Measurements from ENCODE around the gene PKNOX1.
"Not testable (repeated sequence)": the region's sequence is repeated elsewhere in the genome, so short reads cannot be mapped to it uniquely, and the experiment has no call there.

Gene PKNOX1

GRCh38 chr21:43064265-43064917 is 90.0 kb downstream of the PKNOX1 start:
- H3K9me3 ChIP-seq (ENCODE audit: control insufficient read depth, low read length); H3K4me1 ChIP-seq (ENCODE audit: control insufficient read depth, insufficient read depth, low read length, poor library complexity, severe bottlenecking); H3K36me3 ChIP-seq (ENCODE audit: control insufficient read depth, insufficient read depth, low read length); H3K27ac ChIP-seq (ENCODE audit: low read depth, low read length, severe bottlenecking); H3K4me3 ChIP-seq (ENCODE audit: extremely low read depth, insufficient read depth, low read length, poor library complexity, severe bottlenecking): not testable (repeated sequence)
- WGBS, 2 experiments (ENCODE audit: insufficient coverage in 2 of 2) = no CpG with 5 or more reads among the region's 22 CpGs

- not testable (repeated sequence) for H3K27ac ChIP-seq (ENCODE audit: low read depth, low read length, severe bottlenecking); H3K4me3 ChIP-seq (ENCODE audit: extremely low read depth, insufficient read depth, low read length, poor library complexity, severe bottlenecking); H3K9me3 ChIP-seq (ENCODE audit: control insufficient read depth, low read length); H3K36me3 ChIP-seq (ENCODE audit: control insufficient read depth, insufficient read depth, low read length); H3K4me1 ChIP-seq (ENCODE audit: control insufficient read depth, insufficient read depth, low read length, poor library complexity, severe bottlenecking)
- WGBS, 2 experiments (ENCODE audit: insufficient coverage in 2 of 2) = no CpG with 5 or more reads among the region's 30 CpGs
Measured at GRCh38 chr21:43065991-43066390, 91.6 kb downstream of the PKNOX1 start.

DNA sequence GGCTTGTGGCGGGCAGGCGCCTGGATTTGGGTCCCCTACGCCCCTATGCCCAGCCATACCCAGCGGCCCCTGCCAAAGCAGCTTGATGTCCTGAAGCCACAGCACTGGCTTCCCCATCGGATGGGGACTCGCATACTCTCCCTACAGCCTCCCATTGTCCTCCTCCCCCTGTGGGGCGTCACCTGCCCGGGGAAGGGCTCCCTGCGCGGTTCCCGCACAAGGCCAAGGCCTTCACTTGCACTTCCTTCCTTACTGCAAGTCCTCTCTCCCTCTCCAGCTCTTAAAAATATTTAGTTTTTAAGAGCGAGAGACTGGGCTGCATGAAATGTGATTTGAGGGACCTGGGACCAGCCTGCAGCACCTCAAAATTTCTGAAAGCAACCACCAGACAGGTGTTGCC is 92.3 kb downstream of the PKNOX1 start:
- no CpG with 5 or more reads among the region's 12 CpGs for WGBS, 2 experiments (ENCODE audit: insufficient coverage in 2 of 2)
- H3K4me3 ChIP-seq (ENCODE audit: extremely low read depth, insufficient read depth, low read length, poor library complexity, severe bottlenecking); H3K4me1 ChIP-seq (ENCODE audit: control insufficient read depth, insufficient read depth, low read length, poor library complexity, severe bottlenecking); H3K9me3 ChIP-seq (ENCODE audit: control insufficient read depth, low read length); H3K36me3 ChIP-seq (ENCODE audit: control insufficient read depth, insufficient read depth, low read length); H3K27ac ChIP-seq (ENCODE audit: low read depth, low read length, severe bottlenecking): not testable (repeated sequence)

- no CpG with 5 or more reads among the region's 12 CpGs for WGBS, 2 experiments (ENCODE audit: insufficient coverage in 2 of 2)
- not testable (repeated sequence) for H3K4me3 ChIP-seq (ENCODE audit: extremely low read depth, insufficient read depth, low read length, poor library complexity, severe bottlenecking); H3K9me3 ChIP-seq (ENCODE audit: control insufficient read depth, low read length); H3K4me1 ChIP-seq (ENCODE audit: control insufficient read depth, insufficient read depth, low read length, poor library complexity, severe bottlenecking); H3K36me3 ChIP-seq (ENCODE audit: control insufficient read depth, insufficient read depth, low read length); H3K27ac ChIP-seq (ENCODE audit: low read depth, low read length, severe bottlenecking)
Measured at GRCh38 chr21:43068065-43068464, 93.7 kb downstream of the PKNOX1 start.

DNA sequence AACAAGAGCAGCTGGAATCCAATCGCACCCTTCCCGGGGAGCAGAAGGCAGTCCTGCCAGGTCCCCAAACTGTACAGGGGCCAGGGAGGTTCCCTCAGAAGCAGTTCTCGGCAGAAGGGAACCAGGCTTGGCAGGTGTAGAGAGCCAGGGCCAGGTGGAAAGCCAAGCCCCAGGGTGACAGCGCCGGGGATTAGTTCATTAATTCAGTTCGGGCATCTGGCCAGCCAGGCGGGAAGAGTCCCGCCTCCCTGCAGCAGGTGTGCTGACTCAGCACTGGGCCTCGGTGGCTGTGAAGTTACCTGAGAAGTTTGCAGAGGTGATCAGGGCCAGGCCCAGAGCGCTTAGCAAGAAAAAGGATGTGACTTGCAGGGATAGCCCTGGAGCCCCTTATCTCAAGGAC is 95.3 kb downstream of the PKNOX1 start:
- not testable (repeated sequence) for H3K4me1 ChIP-seq (ENCODE audit: control insufficient read depth, insufficient read depth, low read length, poor library complexity, severe bottlenecking); H3K27ac ChIP-seq (ENCODE audit: low read depth, low read length, severe bottlenecking); H3K4me3 ChIP-seq (ENCODE audit: extremely low read depth, insufficient read depth, low read length, poor library complexity, severe bottlenecking); H3K9me3 ChIP-seq (ENCODE audit: control insufficient read depth, low read length); H3K36me3 ChIP-seq (ENCODE audit: control insufficient read depth, insufficient read depth, low read length)
- WGBS, 2 experiments (ENCODE audit: insufficient coverage in 2 of 2) = no CpG with 5 or more reads among the region's 10 CpGs

DNA sequence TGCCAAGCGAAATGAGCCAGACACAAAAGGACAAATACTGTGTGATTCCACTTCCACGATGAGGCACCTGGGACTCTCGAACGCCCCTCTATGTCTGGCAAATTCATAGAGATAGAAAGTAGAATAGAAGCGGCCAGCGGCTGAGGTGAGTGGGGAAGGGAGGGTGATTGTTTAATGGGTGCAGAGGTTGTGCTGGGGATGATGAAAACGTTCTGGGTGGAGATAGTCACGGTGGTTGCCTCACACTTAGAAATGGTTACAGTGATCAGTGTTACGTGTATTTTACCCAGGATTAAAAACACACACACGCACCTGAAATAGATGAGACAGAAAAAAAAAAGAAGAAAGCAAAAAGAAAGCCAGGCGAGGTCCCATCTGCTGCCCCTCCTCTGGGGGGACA is 98.4 kb downstream of the PKNOX1 start:
- no CpG with 5 or more reads among the region's 11 CpGs for WGBS, 2 experiments (ENCODE audit: insufficient coverage in 2 of 2)
- not testable (repeated sequence) for H3K36me3 ChIP-seq (ENCODE audit: control insufficient read depth, insufficient read depth, low read length); H3K4me3 ChIP-seq (ENCODE audit: extremely low read depth, insufficient read depth, low read length, poor library complexity, severe bottlenecking); H3K9me3 ChIP-seq (ENCODE audit: control insufficient read depth, low read length); H3K4me1 ChIP-seq (ENCODE audit: control insufficient read depth, insufficient read depth, low read length, poor library complexity, severe bottlenecking); H3K27ac ChIP-seq (ENCODE audit: low read depth, low read length, severe bottlenecking)

GRCh38 chr21:43074401-43075169 is 100.2 kb downstream of the PKNOX1 start:
- WGBS, 2 experiments (ENCODE audit: insufficient coverage in 2 of 2) = no CpG with 5 or more reads among the region's 74 CpGs
- H3K27ac ChIP-seq (ENCODE audit: low read depth, low read length, severe bottlenecking); H3K9me3 ChIP-seq (ENCODE audit: control insufficient read depth, low read length); H3K4me1 ChIP-seq (ENCODE audit: control insufficient read depth, insufficient read depth, low read length, poor library complexity, severe bottlenecking); H3K36me3 ChIP-seq (ENCODE audit: control insufficient read depth, insufficient read depth, low read length); H3K4me3 ChIP-seq (ENCODE audit: extremely low read depth, insufficient read depth, low read length, poor library complexity, severe bottlenecking): not testable (repeated sequence)

DNA sequence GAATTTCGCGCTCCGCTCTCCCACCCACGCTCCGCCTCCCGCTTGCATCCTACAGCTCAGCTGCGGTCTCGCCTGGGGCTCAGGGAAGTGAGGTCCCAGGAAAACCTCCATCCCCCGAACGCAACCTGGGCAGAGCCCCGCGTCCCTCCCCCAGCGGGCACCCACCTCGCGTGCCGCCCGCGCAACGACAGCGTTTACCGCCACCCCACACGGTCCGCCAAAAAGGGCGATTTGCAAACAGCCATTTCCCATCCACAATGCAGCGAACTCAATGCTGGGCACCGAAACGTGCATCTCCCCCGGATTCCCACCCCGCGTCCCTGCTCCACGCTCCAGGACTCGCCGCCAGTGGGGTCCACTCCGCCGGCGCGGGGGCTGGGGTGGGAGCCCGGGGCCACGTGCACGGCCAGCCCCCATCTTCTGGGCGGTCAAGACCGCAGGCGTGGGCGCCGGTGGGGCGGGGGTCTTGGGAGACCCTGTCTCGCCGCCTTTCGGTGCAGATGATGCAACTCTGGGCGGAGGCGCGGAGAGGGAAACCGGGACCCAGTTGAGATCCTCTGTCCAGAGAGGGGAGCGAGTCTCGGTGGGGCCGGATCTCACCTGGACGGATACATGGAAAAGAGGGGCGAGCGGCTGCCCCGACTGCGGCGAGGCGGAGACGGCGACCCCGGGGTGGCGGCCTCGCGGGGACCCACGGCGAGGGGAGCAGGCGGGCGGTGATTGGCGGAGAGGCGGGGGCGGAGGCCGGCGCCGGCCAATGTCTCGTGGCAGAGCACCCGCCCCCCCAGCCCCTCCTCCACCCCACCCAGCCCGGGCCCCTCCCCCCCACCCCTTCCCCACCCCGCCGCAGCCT is 101.0 kb downstream of the PKNOX1 start, which contains the start of gene CBS:
Gene CBS, minus strand, starts transcription at position 666 of the 853 bp plus-strand sequence. CDS start 3,642 bp downstream, outside the sequence.
- not testable (repeated sequence) for H3K4me1 ChIP-seq (ENCODE audit: control insufficient read depth, insufficient read depth, low read length, poor library complexity, severe bottlenecking); H3K9me3 ChIP-seq (ENCODE audit: control insufficient read depth, low read length); H3K4me3 ChIP-seq (ENCODE audit: extremely low read depth, insufficient read depth, low read length, poor library complexity, severe bottlenecking); H3K27ac ChIP-seq (ENCODE audit: low read depth, low read length, severe bottlenecking); H3K36me3 ChIP-seq (ENCODE audit: control insufficient read depth, insufficient read depth, low read length)
- no CpG with 5 or more reads among the region's 84 CpGs for WGBS, 2 experiments (ENCODE audit: insufficient coverage in 2 of 2)

- H3K4me3 ChIP-seq (ENCODE audit: extremely low read depth, insufficient read depth, low read length, poor library complexity, severe bottlenecking); H3K36me3 ChIP-seq (ENCODE audit: control insufficient read depth, insufficient read depth, low read length); H3K9me3 ChIP-seq (ENCODE audit: control insufficient read depth, low read length); H3K4me1 ChIP-seq (ENCODE audit: control insufficient read depth, insufficient read depth, low read length, poor library complexity, severe bottlenecking); H3K27ac ChIP-seq (ENCODE audit: low read depth, low read length, severe bottlenecking): not testable (repeated sequence)
- WGBS, 2 experiments (ENCODE audit: insufficient coverage in 2 of 2) = no CpG with 5 or more reads among the region's 77 CpGs
Measured at GRCh38 chr21:43076023-43076637, 101.8 kb downstream of the PKNOX1 start.

DNA sequence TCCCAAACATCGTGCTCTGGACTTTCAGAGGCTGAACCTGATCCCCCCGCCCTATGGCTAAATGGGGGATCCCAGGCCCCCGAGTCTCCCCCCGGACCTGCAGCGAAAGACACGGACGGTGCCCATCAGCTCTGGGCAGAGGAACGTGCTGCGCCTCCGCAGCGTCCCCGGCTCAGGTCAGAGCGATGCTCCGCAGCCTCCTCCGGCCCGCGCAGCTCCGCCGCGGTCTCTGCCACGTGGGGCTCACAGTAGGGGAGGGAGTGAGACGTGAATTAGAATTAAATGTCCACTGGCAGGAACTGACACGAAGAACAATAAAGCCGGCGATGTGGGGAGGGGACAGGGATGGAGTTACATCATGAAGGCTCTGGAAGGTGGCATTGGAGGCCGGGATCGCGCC is 102.3 kb downstream of the PKNOX1 start:
- H3K27ac ChIP-seq (ENCODE audit: low read depth, low read length, severe bottlenecking); H3K36me3 ChIP-seq (ENCODE audit: control insufficient read depth, insufficient read depth, low read length); H3K4me1 ChIP-seq (ENCODE audit: control insufficient read depth, insufficient read depth, low read length, poor library complexity, severe bottlenecking); H3K4me3 ChIP-seq (ENCODE audit: extremely low read depth, insufficient read depth, low read length, poor library complexity, severe bottlenecking); H3K9me3 ChIP-seq (ENCODE audit: control insufficient read depth, low read length): not testable (repeated sequence)
- no CpG with 5 or more reads among the region's 28 CpGs for WGBS, 2 experiments (ENCODE audit: insufficient coverage in 2 of 2)

All from mesodermal cell (in vitro differentiated cells).